ENCODE results near the gene SOCS3. TPM values are rescaled to one million over a fixed set of nuclear protein-coding genes. Genes with fewer than 3 reads are reported as not detected.

Gene SOCS3
- total and polyA plus RNA-seq, 10 of the 15 experiments (the other 5 are each of a cell fraction or from before 2014, with no cell fraction given) = 0.05 to 3.9 (median 1.0) TPM

- TF ChIP-seq IRF5 (IDR thresholded peaks at IDR 0.05; ENCODE audit: borderline replicate concordance) (no peak), BHLHE40 (IDR thresholded peaks at IDR 0.05; ENCODE audit: borderline replicate concordance in 1 of 2, low read depth in 2 of 2, low read length in 1 of 2) (no peak), HDAC2 (IDR thresholded peaks at IDR 0.05) (no peak), MYB (IDR thresholded peaks at IDR 0.05; ENCODE audit: borderline replicate concordance, low read depth, low read length) (no peak), JUNB (IDR thresholded peaks at IDR 0.05) (no peak), LARP7 (IDR thresholded peaks at IDR 0.05) (peak; percentile 64; the same call in 1 of the 2 replicates), SMARCA5 (IDR thresholded peaks at IDR 0.05) (0 out of 2 replicates have a peak, but pooled peaks have one; percentile 23), EED (IDR thresholded peaks at IDR 0.05; ENCODE audit: low read depth) (no peak), MXI1 (IDR thresholded peaks at IDR 0.05; ENCODE audit: low read depth, low read length) (no peak), E2F8 (IDR thresholded peaks at IDR 0.05; ENCODE audit: low read depth, partially characterized antibody) (no peak), GATAD2B (conservative IDR thresholded peaks at IDR 0.05; ENCODE audit: low read depth) (peak; percentile 34), ATF7 (IDR thresholded peaks at IDR 0.05; ENCODE audit: low read depth) (no peak), RELA (IDR thresholded peaks at IDR 0.05; ENCODE audit: borderline replicate concordance, partially characterized antibody) (no peak), CREB1 (IDR thresholded peaks at IDR 0.05; ENCODE audit: low read depth) (no peak), MLLT1 (IDR thresholded peaks at IDR 0.05) (peak; percentile 76; the same call in 1 of the 2 replicates), ZBTB40 (IDR thresholded peaks at IDR 0.05; ENCODE audit: borderline replicate concordance) (no peak), JUND (IDR thresholded peaks at IDR 0.05; ENCODE audit: low read depth, low read length) (no peak), FOS (IDR thresholded peaks at IDR 0.05; ENCODE audit: borderline replicate concordance, extremely low read depth, insufficient read length) (no peak), NFYB (IDR thresholded peaks at IDR 0.05; ENCODE audit: insufficient read depth, low read depth, low read length) (no peak)
Measured at GRCh38 chr17:78316115-78316866, 43.6 kb downstream of the SOCS3 start (continued).
